SK-N-MC (cell line): ENCODE measurements around the gene TBX2.

Experiments
- DNase-seq: peaks from one replicate; pipeline ENCODE4 v3.0.0-alpha.2; 2011; ENCODE audit warnings: low read depth, low spot score
- H3K27ac ChIP-seq: fragments of 200-600 bp; sonication (generic); 2 replicates; pipeline ENCODE4 v1.5.1; 2016; ENCODE audit warnings: mixed run types
- H3K36me3 ChIP-seq: fragments of 200-600 bp; sonication (generic); 2 replicates; pipeline ENCODE4 v1.6.1; 2017; ENCODE audit warnings: antibody characterized with exemption, low read length, mixed read lengths; ENCODE audit not compliant: insufficient read depth
- H3K4me3 ChIP-seq: fragments of 200-600 bp; sonication (generic); 2 replicates; pipeline ENCODE4 v1.5.1; 2016
- H3K9ac ChIP-seq: fragments of 200-600 bp; sonication (generic); 2 replicates; pipeline ENCODE4 v1.8.0; 2017; ENCODE audit warnings: mixed run types, mixed read lengths; ENCODE audit not compliant: insufficient read length
- H3K9me3 ChIP-seq: fragments of 200-600 bp; sonication (generic); 2 replicates; pipeline ENCODE4 v1.6.1; 2017; ENCODE audit warnings: low read depth, mild to moderate bottlenecking, antibody characterized with exemption, low read length, moderate library complexity, mixed read lengths
- EZH2 ChIP-seq: fragments of 200-600 bp; sonication (generic); IDR thresholded peaks from one replicate; pipeline ENCODE4 v1.6.1; 2017; ENCODE audit warnings: antibody characterized with exemption
- FOXP2 ChIP-seq: optimal IDR thresholded peaks from 2 replicates; pipeline ENCODE3; 2011; ENCODE audit warnings: mild to moderate bottlenecking, moderate library complexity; ENCODE audit not compliant: insufficient read depth; ENCODE audit errors: extremely low read length, control extremely low read depth
- POLR2AphosphoS5 ChIP-seq: IDR thresholded peaks from 2 replicates; pipeline ENCODE4 v1.6.1; 2012; ENCODE audit warnings: mild to moderate bottlenecking, low read depth, low read length, borderline replicate concordance

The TBX2 gene

DNA sequence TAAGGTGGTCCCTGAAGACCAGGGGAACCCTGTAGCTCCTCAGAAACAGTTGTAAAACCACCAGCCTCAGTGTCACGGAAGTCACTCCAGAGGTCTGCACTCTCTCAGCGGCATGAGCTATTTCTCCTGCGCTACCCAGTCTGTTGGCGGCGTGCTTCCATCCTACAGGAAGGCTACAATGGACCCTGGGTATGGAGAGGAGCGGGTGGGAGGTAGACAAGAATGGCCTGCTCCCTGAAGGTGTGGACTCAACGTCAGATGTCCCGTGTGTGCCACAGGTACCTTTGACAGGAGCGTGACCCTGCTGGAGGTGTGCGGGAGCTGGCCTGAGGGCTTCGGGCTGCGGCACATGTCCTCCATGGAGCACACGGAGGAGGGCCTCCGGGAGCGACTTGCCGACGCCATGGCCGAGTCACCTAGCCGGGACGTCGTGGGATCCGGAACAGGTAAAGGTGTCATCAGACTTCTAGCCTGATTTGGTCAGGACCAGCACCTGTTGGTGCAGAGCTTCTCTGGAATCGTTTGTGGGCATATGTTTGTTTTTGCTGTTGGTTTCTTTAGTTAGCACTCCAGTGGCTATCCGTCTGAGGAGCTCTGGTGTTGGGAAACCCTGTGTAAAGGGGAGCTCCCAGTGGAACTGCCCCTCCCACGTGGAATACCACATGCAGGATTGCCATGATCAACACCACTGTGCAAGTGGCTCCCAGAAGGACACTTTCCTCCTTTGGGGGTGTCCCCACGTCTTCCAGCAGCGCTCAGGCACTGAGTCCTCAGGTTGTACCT is 31.4 kb upstream of the TBX2 start:
- Histone ChIP-seq H3K4me3 (no peak overlapping the region), H3K36me3 (no peaks in the 10 kb centered on the region), H3K27ac (no peak overlapping the region), H3K9me3 (no peaks in the 10 kb centered on the region), H3K9ac (no peak overlapping the region)
- no peak for DNase-seq
- TF ChIP-seq EZH2 (no peak), POLR2AphosphoS5 (no peak), FOXP2 (no peak)

DNA sequence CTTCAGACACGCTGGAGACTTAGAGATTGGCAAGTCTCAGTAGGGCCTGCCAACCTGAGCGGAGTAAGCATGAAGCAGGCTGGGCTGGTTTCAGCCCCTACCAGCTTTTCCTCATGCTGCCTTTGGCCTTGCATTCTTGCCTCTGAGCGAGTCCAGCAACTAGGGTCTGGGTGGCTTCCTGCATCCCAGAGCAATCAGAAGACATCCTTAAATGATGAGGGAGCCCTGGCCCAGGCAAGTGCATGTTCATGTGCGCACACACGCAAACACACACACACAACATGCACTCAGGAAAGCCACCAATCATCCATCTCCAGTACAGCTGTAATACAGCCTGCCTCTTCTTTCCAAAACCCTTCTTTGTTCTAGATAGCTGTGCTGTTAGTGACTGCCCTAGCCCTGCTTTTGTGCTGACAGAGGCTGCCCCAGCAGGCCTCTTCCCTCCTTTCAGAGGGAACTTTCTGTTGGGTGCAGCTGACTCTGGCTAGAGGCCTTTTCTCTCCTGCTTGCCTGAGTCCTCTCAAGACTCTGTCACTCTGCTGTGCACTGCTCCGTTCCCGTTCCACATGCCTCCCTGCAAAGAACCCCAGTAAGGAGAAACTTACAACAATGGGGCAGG is 30.7 kb upstream of the TBX2 start:
- DNase-seq = no peak
- Histone ChIP-seq H3K36me3 (no peaks in the 10 kb centered on the region), H3K9me3 (no peaks in the 10 kb centered on the region), H3K27ac (no peak overlapping the region), H3K4me3 (no peak overlapping the region), H3K9ac (no peak overlapping the region)
- TF ChIP-seq FOXP2 (no peak), EZH2 (no peak), POLR2AphosphoS5 (no peak)

- H3K9me3 ChIP-seq = no peaks in the 10 kb centered on the region
- H3K4me3 ChIP-seq = no peak overlapping the region
- no peaks in the 10 kb centered on the region for H3K36me3 ChIP-seq
- no peak for DNase-seq
- H3K27ac ChIP-seq = no peak overlapping the region
- H3K9ac ChIP-seq = no peak overlapping the region
- no peak for TF ChIP-seq FOXP2
- no peak for TF ChIP-seq EZH2
- TF ChIP-seq POLR2AphosphoS5 = no peak
Measured at GRCh38 chr17:61369751-61370150, 29.9 kb upstream of the TBX2 start.

DNA sequence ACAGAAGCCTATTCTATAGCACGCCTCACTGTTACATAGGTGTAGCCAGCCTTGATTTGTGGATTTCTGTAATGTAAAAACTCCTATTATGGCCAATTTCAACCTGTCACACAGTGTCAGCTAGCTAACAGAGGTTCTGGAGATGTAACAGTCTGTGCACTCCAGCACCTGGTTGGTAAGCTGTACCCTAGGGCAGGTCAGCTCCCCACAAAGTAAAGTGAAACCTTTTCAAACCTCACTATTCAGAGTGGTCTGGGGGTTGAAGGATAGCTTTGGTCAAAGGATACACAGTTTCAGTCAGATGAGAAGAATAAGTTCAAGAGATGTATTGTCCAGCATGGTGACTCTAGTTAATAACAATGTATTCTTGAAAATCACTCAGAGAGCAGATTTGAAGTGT is 28.5 kb upstream of the TBX2 start:
- Histone ChIP-seq H3K36me3 (no peaks in the 10 kb centered on the region), H3K27ac (no peak overlapping the region), H3K4me3 (no peak overlapping the region), H3K9me3 (no peaks in the 10 kb centered on the region), H3K9ac (no peak overlapping the region)
- TF ChIP-seq EZH2 (no peak), POLR2AphosphoS5 (no peak), FOXP2 (no peak)
- no peak for DNase-seq

DNA sequence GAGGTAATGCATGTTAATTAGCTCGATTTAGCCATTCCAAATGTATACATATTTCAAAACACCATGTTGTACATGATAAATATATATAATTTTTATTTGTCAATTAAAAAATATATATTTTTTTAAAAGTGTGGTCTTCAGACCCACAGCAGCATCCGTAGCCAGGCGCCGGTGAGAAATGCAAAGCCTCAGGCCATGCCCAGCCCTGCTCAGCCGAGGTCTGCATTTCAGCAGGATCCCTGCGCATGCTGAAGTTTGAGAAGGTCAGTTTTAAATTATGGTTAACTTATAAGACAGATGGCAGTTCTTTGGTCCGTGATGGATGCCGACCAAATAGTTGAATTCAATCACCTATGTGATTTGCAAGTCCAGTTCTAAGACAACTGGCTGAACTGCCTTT is 28.0 kb upstream of the TBX2 start:
- DNase-seq = no peak
- no peak overlapping the region for H3K4me3 ChIP-seq
- TF ChIP-seq EZH2 (no peak), FOXP2 (no peak), POLR2AphosphoS5 (no peak)
- no peaks in the 10 kb centered on the region for H3K36me3 ChIP-seq
- no peak overlapping the region for H3K27ac ChIP-seq
- H3K9ac ChIP-seq = no peak overlapping the region
- no peaks in the 10 kb centered on the region for H3K9me3 ChIP-seq

GRCh38 chr17:61372436-61372835 is 27.2 kb upstream of the TBX2 start:
- no peak for DNase-seq
- Histone ChIP-seq H3K9me3 (no peaks in the 10 kb centered on the region), H3K4me3 (no peak overlapping the region), H3K27ac (no peak overlapping the region), H3K36me3 (no peaks in the 10 kb centered on the region), H3K9ac (no peak overlapping the region)
- TF ChIP-seq FOXP2 = no peak

DNA sequence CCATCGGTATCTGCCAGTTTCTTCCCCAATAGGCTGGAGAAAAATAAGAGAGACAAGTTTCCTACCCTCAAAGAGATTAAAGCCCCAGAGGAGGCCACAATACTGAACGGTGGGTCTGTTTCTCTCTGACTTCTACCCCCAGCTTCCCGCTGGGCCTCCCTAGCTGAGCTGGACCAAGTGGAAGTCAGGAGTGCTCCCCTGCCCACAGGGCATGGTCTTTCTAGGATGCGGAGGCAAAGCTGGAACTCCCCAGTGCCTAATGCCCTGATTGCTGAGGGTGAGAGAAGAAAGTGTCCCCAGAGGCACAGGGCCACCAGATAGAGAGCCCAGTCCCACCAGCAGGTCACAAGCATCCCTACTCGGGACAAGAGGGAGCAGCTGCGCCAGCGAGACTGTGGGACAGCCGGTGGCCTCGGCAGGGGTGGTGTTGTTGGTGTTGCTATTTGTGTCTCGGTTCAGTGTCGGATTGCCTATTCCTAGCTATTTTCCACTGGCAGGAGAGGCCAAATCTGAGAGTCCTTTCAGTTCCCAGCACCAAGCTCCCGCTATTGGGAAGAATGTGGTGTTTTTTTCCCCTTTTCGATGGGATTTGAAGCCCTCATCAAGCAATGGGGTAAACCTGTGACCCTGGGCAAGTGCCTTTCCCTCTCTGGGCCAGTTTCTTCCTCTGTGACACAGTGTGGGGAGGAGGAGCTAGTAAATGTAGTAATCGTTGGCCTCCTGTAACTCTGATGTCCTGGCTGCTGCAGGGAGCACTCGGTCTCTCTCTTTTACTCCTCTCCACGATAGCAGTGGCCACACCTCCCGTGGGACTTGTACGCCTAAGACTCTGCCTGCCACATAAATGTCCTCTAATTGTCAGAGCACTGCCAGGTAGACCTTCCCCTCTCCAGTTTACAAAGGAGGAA is 22.5 kb upstream of the TBX2 start:
- H3K9ac ChIP-seq = no peak overlapping the region

More for the DNA sequence above, 22.5 kb upstream of the TBX2 start:
- Histone ChIP-seq H3K27ac (no peak overlapping the region), H3K36me3 (no peaks in the 10 kb centered on the region), H3K9me3 (no peaks in the 10 kb centered on the region), H3K4me3 (no peak overlapping the region)
- TF ChIP-seq POLR2AphosphoS5 (no peak), EZH2 (no peak), FOXP2 (no peak)
- no peak for DNase-seq
